Activated CD8-positive, alpha-beta memory T cell treated with anti-CD3 and anti-CD28 coated beads, Interleukin-2, amount 50 U/mL, for 1 hour (primary cell): ENCODE results near the gene CXorf58.

ENCODE experiments used
- DNase-seq: peaks from one replicate; pipeline ENCODE4 v3.0.0-alpha.2; 2020; ENCODE audit errors: extremely low read depth

Gene CXorf58

DNA sequence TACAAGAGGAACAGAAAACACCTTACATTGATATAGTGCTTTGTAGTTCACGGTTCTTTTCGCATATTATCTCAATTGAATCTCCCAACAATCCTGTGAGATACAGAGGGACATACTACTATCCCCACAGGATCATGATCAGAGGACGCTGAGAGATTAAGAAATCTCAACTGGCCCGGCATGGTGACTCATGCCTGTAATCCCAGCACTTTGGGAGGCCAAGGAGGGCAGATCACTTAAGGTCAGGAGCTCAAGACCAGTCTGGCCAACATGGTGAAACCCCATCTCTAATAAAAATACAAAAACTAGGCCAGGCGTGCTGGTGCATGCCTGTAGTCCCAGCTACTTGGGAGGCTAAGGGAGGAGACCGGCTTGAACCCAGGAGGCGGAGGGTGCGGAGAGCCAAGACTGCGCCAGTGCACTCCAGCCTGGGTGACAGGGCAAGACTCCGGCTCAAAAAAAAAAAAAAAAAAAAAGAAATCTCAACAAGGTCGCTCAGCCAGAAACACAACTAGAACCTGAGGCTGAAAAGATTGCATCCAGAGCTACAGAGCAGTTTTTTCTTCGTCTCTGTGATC, 7.5 kb upstream of the CXorf58 start:
- no peak for DNase-seq

- DNase-seq, result no peak
These were observed 6.7 kb upstream of the CXorf58 start for GRCh38 chrX:23901060-23901459.

GRCh38 chrX:23901805-23902204, 6.0 kb upstream of the CXorf58 start:
- DNase-seq, result no peak

- no peak for DNase-seq
These were observed 5.4 kb upstream of the CXorf58 start for GRCh38 chrX:23902419-23902818.

DNA sequence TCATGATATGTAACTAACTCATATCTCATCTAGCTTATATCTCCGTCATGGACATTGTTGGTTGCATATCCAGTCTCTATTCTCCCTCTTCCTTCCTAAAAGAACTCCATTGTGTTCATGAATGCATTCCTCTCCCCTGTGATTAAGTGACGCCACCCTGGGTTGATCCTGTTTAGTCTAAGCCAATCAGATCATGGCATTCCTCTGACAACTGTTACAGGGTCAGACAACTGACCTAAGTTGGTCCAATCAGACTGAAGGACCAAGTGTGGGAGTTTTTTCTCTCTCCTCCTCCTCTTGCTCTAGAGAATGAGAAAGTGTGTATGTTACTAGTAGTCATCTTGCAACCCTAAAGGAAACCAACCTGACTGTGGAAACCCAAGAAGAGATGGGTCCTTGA, 3.7 kb upstream of the CXorf58 start:
- no peak for DNase-seq

DNA sequence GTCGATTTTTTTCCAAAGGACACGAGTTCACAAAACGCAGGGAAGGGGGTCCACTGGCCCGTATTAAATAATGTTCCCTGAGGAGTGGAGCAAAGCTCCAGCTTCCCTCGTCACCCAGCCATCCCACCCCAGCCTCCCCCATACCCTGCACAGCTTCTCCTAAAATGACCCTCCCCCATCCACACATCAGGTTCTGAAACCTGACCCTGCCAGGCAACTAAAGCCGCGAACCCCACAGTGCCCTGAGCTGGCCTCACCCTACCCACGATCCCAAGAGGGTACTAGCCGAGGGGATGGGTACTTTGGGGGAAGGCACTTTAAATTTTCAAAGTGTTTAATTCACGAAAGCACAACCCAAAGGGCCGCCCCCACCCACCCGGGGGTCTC, 702 bp upstream of the CXorf58 start:
- DNase-seq, result no peak

DNA sequence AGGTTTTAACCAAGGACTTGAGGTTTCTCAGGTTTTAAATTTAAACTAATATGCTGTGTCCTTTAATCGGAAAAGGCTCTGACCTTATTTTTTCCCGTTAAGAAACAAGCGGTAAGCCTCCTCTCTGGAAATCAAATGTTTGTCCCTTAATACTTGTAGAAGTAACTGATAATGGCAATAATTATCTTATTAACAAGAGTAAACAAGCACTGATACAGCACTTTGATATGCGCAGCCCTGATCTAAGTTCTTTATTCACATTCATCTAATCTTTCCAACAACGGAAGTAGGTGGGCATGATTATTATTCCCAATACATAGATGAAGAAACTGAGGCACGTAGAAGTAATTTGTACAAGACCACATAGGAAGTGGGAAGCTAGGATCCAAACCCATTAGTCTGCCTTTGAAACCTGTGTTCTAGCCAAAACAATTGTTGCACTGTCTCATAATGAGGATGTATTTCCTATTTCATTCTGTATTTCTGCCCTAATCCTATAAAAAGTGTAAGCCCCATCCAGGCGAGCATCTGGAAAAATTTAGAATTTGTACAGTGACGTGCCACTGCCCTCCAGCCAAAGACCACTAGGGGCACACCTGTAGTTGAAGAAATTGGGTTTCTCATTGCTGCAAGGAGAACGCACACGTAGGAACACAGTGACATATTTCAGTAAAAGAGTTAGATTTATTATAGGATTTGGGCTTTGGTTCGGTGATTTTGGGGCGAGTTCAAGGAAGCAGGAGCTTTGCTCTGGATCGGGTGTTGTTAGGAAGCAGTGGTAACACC, 606 bp downstream of the CXorf58 start:
- no peak for DNase-seq

GRCh38 chrX:23911126-23911835, 3.5 kb downstream of the CXorf58 start:
- no peak for DNase-seq

DNA sequence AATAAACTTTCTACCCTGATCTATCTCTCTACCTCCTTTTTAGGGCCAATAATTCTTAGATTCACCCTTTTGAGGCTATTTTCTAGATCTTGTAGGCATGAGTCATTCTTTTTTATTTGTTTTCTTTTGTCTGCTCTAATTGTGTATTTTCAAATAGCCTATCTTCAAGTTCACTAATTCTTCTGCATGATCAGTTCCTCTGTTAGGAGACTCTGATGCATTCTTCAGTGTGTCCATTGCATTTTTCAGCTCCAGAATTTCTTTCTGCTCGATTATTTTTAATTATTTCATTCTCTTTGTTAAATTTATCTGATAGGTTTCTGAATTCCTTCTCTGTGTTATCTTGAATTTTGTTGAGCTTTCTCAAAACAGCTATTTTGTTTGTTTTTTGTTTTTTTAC, 11.3 kb downstream of the CXorf58 start:
- no peak for DNase-seq

DNA sequence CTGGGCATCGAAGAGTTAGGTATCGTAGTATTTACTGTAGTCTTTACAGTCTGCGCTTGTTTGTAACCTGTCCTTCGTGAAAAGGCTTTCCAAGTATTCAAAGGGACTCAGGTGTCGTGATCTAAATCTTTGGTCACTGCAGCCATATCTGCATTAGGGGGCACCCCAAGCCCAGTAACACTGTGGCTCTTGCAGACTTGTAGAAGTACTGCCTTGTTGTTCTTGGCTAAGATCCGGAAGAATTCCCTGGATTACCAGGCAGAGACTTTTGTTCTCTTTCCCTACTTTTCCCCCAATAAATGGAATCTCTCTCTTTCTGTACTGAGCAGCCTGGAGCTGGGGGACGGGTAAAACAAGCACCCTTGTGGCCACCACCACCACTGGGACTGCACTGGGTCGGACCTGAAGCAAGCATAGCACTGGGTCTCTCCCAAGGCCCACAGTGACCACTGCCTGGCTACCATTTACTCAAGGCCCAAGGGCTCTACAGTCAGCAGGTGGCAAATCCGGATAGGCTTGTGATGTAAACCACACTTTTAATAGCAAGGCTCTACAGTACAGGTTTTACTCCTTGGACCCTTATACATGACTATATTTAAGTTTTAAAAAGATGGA, 12.0 kb downstream of the CXorf58 start:
- no peak for DNase-seq

- DNase-seq, result no peak
These were observed 18.2 kb downstream of the CXorf58 start for GRCh38 chrX:23926015-23926414.

DNA sequence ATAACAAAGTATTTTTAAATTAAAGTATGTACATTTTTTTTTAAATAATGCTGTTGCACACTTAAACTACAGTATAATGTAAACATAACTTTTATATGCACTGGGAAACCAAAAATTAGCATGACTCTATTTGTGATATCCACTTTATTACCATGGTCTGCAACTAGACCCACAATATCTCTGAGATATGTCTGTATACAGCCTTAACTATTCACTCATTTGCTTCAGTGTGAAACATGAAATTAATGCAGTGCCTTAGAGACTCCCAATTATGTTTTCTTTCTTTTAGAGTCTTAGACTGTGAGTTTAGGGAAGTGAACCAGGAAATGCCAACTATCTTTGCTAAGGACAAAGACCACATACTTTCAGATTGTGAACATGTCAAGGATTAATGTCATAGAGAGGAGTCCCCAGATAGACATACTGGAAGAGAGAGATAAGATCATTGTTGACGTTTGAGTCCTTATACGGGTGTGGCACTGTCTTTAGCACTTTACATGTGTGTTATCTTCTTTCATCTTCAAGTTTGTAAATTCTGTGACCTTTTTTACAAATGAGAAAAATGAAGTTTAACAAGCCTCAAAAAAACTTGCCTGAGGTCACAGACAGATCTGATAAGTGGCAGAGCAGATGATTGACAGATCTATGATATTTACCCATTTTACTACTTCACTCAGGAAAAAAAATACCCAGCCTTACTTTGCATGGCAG, 23.2 kb downstream of the CXorf58 start:
- no peak for DNase-seq

DNA sequence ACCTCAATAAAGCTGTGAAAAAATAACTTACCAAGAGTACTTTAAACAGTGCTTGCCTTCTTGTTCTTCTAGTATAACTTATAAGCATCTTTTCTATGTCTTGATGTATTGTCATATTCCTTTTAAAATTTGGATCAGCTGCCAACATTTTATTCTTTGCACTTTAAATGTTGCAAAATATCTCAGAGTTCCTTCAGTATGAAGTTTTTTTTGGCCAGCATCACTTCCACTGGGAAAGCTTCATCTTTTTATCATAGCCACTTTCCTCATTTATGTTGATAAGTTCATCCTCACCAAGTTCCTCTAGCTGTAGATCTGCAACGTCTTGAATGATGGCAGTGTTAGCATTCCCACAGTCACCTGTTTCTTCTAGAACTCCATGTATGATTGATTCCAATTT, 24.2 kb downstream of the CXorf58 start:
- DNase-seq, result no peak

- no peak for DNase-seq
These were observed 27.3 kb downstream of the CXorf58 start for GRCh38 chrX:23935106-23935505.

DNA sequence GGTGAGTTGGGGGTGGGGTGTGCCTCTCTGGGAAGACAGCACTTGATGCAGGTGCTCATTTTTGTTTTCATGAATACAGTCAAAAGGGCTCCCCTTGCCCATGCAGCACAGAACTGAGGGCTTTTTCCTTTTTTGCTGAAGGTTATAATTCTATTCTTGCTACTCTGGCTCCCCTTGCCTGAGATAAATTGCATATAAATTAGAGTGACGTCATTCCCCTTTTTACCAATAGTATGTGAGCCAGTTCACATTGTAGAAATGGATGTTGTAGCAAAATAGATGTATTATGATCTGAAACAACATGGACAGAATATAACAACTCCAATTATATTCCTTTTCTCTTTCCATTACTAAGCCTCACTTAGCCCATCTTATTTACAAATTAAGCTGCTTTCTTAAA, 28.4 kb downstream of the CXorf58 start:
- DNase-seq, result no peak

- no peak for DNase-seq
These were observed 29.3 kb downstream of the CXorf58 start for GRCh38 chrX:23937100-23937499.

DNA sequence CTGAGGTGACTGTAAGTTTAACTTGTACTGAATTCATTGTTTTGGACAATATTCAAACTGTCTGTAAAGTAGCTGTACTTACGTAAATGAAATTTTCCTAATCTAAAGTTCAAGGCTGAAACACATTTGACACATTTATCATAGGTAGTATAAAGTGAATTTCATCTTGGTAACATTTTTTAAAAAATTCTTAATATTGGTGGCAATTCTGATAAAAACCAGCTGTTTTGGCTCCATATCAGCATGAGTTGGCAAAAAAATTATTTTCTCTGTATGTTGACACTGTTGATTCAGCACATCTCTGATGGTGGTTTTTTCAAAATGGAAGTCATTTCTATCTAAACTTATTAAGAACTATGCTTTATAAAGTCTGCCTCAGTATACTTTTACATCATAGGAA, 30.9 kb downstream of the CXorf58 start:
- no peak for DNase-seq

GRCh38 chrX:23939203-23939602, 31.4 kb downstream of the CXorf58 start:
- no peak for DNase-seq

DNA sequence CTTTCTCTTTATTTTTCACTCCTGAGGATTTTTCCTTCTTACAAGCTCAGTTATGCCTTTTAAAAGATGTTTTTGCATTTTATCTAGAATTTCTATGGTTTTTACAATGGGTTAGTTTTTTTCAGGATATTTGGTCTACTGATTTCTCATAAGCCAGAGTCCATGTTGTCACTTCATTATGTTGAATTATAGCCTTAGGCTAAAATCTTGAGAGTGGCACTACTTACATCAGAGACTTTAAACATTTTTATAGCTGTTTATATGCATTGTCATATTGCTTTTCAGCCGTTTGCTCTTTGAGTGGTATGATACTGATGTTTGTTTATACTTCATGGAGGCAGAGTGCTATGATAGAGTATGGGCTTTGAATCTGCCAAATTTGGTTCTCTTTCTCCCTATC, 36.4 kb downstream of the CXorf58 start:
- no peak for DNase-seq

DNA sequence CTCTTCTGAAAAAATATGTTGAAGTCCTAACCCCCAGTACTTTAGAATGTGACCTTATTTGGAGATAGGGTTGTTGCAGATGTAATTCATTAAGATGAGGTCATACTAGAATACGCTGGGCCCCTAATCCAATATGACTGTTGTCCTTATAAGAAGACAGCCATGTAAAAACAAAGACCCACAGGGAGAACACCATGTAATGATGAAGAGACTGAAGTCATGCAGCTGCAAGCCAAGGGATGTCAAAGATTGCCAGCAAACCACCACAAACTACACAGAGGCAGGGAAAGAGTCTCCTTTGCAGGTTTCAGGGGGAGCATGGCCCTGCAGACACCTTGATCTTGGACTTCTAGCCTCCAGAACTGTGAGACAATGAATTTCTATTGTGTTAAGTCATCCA, 37.4 kb downstream of the CXorf58 start:
- no peak for DNase-seq

- no peak for DNase-seq
These were observed 44.6 kb downstream of the CXorf58 start for GRCh38 chrX:23952391-23952790.
